Endothelial cell of hepatic sinusoid (primary cell): ENCODE results near the gene BMPR1B.
"Not testable (repeated sequence)": the region's sequence is repeated elsewhere in the genome, so short reads cannot be mapped to it uniquely, and the experiment has no call there.

Source experiments
- in situ Hi-C: cut with HindIII; loops from 2 replicates; pipeline ENCODE4 v1.10.0; 2017; ENCODE audit warnings: low sequenced_read_pairs

Gene BMPR1B

GRCh38 chr4:94827481-94828110 lies 69.8 kb downstream of the BMPR1B start:
- in situ Hi-C loops: loop anchor here (5.0 kb wide), 1 partner anchor 65 kb away; no protein-coding TSS in a partner anchor

DNA sequence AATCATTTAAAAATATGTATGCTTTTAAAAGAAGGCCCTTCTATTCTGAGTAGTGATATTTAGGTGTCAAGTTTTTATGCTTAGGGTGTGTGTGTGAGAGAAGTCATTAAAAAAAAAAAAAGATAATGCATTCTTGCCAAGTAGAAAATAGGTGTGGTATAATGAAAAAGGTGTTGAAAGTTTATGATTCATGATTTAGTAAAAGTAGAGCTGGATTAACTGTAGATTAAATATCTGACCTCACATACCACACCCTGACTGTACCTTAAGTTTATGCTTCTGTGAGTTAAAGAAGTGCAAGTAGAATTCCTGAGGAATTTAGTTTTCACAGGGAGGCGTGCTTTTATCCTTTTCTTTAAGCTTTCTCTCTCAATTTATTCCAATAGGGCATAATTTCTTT lies 71.1 kb downstream of the BMPR1B start:
- in situ Hi-C loops: loop anchor here (5.0 kb wide), 1 partner anchor 67 kb away; no protein-coding TSS in a partner anchor

DNA sequence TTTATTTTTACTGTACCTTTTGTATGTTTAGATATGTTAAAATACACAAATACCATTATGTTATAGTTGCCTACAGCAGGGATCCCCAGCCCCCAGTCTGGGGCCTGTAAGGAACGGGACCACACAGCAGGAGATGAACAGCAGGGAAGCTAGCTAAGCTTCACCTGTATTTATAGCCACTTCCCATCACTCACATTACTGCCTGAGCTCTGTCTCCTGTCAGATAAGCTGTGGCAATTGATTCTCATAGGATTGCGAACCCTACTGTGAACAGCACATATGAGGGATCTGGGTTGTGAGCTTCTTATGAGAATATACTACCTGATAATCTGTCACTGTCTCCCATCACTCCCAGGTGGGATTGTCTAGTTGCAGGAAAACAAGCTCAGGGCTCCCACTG lies 73.9 kb downstream of the BMPR1B start:
- in situ Hi-C loops: no loop called here

DNA sequence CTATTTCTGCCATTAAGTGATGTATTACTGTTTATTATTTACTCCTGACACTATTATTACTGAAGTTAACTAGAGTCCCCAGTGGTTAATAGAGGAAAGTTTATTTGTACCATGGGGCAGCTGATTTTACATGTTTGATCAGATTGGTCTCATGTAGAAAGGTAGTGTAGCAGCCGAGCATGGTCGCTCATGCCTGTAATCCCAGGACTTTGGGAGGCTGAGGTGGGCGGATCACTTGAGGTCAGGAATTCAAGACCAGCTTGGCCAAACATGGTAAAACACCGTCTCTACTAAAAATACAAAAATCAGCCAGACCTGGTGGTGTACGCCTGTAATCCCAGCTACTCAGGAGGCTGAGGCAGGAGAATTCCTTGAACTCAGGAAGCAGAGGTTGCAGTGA lies 74.6 kb downstream of the BMPR1B start:
- in situ Hi-C loops: not testable (repeated sequence)

DNA sequence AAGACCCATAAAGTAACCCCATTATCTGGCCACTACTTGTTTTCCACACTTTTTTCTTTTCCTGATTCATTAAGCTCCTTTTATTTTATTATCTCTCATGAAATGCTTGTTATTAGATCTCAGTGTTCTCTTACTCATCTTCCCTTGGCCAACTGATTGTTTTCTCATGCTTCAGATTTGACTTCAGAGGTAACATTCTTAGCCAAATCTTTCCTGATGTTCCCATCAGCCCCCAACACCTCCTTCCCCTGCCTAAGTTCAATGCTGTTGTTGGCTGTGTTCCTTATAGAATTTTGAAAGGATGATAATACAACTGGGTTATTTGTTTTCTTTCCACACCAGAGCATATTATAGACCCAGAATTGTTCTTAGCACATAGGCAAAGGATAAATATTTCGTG lies 75.6 kb downstream of the BMPR1B start:
- in situ Hi-C loops: no loop called here

DNA sequence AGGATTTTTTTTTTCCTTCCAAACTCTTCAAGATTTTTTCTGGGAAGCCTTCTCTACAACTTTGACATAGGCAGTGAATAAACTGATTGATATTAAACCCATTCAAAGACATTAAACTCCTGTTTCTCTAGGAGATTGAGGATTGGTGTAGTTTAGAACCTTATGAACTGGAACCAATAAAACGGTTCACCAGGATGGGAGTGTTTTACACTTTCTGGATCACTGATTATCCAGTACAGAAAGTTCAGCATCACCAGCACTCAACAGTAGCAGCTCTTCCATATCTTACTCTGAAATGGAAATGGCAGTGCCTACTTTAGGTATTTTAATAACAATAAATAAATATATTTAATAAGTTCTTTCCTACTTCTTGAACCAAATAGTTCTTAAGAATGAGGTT lies 76.7 kb downstream of the BMPR1B start:
- in situ Hi-C loops: no loop called here

DNA sequence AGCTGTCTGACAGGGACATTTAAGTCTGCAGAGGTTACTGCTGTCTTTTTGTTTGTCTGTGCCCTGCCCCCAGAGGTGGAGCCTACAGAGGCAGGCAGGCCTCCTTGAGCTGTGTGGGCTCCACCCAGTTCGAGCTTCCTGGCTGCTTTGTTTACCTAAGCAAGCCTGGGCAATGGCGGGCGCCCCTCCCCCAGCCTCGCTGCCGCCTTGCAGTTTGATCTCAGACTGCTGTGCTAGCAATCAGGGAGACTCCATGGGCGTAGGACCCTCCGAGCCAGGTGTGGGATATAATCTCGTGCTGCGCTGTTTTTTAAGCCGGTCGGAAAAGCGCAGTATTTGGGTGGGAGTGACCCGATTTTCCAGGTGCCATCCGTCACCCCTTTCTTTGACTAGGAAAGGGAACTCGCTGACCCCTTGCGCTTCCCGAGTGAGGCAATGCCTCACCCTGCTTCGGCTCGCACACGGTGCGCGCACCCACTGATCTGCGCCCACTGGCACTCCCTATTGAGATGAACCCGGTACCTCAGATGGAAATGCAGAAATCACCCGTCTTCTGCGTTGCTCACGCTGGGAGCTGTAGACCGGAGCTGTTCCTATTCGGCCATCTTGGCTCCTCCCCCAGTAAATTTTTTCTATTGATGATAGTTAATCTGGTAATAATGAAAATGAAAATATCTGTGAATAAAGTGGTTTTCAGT lies 83.6 kb downstream of the BMPR1B start:
- in situ Hi-C loops: not testable (repeated sequence)

- in situ Hi-C loops: no loop called here
These were observed 84.1 kb downstream of the BMPR1B start for GRCh38 chr4:94841864-94842221.

GRCh38 chr4:94843216-94843615 lies 85.5 kb downstream of the BMPR1B start:
- in situ Hi-C loops: no loop called here

DNA sequence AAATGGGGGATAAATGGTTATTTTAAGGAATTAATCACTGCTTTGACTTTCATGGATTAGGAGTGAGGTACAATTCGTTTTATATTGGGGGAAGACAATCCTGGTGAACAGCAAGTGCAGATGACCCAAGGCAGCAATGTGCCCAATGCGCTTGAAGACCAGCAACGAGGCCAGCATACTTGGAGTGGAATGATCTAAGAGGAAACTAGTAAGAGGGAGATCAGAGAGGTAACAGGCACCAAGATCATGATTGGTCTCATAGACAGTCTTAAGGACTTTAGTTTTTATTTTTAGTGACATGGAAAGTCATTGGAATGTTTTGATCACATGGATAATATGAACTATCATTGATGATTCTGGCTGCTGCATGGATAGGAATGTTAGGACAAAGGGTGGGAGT lies 90.6 kb downstream of the BMPR1B start:
- in situ Hi-C loops: no loop called here

GRCh38 chr4:94849901-94850300 lies 92.1 kb downstream of the BMPR1B start:
- in situ Hi-C loops: loop anchor here (10.0 kb wide), 1 partner anchor 45 kb away; no protein-coding TSS in a partner anchor

- in situ Hi-C loops: loop anchor here (10.0 kb wide), 1 partner anchor 48 kb away; no protein-coding TSS in a partner anchor
These were observed 94.9 kb downstream of the BMPR1B start for GRCh38 chr4:94852616-94853015.

GRCh38 chr4:94856030-94856429 lies 98.3 kb downstream of the BMPR1B start:
- in situ Hi-C loops: loop anchor here (10.0 kb wide), 1 partner anchor 51 kb away; no protein-coding TSS in a partner anchor

GRCh38 chr4:94870146-94870545 lies 112.4 kb downstream of the BMPR1B start:
- in situ Hi-C loops: no loop called here

- in situ Hi-C loops: no loop called here
These were observed 114.0 kb downstream of the BMPR1B start for GRCh38 chr4:94871644-94872305.

DNA sequence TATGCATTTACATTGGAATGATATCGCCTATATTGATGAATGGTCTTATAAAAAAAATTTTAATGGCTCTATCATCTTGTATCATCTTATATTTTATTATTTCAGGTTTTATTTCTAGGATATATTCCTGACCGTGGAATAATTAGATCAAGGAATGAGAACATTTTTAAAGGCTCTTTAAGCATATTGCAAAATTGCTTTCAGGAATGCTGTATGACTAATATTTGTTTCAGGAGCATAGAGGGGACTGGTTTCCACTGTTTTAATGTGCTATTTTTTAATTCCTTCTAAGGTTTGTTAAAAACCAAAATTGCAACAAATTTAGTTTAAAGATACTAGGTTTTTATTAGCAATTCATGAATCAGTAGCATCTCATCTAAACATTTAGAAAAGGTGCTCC lies 120.2 kb downstream of the BMPR1B start:
- in situ Hi-C loops: no loop called here

DNA sequence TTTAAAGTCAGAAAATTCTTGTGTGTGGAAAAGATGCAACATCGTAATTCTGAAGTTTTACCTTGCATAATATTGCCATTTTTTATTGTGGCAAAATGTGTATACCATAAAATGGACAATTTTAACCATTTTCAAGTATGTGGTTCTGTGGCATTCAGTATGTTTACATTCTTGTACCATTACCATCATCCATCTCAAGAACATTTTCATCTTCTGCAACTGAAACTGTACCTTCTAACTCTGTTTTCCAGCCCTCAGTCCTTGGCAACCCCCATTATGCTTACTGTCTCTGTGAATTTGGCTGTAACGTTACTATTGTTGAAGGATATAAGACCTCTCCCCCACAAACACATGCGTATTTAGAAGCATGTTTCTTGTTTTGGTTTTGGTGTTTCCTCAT lies 123.2 kb downstream of the BMPR1B start:
- in situ Hi-C loops: no loop called here

DNA sequence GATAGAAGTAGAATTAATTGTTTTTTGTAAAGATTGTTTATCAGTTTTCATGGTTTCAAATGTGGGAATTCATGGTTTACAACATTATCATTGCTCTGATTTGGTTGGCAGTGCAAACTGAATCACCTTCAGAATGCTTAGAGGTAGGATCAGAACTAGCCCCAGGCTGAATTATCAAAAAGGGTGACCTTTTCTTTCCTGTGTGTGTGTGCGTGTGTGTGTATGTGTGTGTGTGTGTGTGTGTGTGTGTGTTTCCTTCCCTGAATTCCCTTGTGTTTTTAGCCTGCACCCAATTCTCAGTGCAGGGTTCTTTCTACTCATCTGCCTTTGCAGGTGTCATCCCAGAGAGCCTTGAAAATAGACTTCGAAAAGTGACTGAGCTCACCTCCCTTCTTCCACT lies 125.0 kb downstream of the BMPR1B start:
- in situ Hi-C loops: no loop called here

- in situ Hi-C loops: no loop called here
These were observed 129.3 kb downstream of the BMPR1B start for GRCh38 chr4:94887027-94887426.

DNA sequence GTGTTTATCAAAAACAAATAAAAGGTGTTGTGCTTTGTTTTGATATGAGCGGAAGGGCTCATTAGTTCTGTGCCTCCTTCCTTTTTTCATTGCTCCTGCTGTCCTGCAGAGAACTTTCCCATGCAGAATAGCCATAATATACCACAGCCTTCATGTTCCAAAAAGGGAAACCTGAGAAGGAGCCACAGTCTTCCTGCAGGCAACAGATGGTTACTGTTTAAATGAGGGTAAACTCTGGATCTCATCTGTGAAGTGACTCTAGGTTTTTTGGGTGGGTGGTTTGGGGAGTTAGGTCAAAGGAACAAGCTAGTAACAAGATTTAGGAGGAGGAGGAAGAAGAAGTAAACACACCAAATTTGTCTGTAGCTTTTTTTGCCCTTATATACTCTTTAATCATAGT lies 131.8 kb downstream of the BMPR1B start:
- in situ Hi-C loops: no loop called here

- in situ Hi-C loops: no loop called here
These were observed 132.2 kb downstream of the BMPR1B start for GRCh38 chr4:94889946-94890345.

DNA sequence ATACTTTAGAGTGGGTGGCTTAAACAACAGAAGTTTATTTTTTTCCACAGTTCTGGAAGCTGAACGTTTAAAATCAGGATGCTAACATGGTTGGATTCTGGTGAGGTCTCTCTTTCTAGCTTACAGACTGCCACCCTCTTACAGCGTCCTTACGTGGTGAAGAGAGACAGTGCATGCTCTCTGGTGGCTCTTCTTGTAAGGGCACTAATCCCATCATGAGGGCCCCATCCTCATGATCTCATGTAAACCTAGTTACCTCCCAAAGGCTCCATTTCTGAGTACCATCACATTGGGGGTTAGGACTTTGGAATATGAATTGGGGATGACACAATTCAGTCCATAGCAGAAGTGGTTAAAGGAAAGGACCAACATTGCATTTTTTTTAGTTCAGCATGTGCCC lies 132.8 kb downstream of the BMPR1B start:
- in situ Hi-C loops: no loop called here
